ENCODE data around the gene C7orf33.

The C7orf33 gene

GRCh38 chr7:148626828-148627227, 36.3 kb downstream of the C7orf33 start:
- no peak for DNase-seq (ENCODE audit: low spot score)

- no peak for DNase-seq (ENCODE audit: low spot score)
Measured at GRCh38 chr7:148628011-148628410, 37.4 kb downstream of the C7orf33 start.

GRCh38 chr7:148630078-148630477, 39.5 kb downstream of the C7orf33 start:
- DNase-seq (ENCODE audit: low spot score): no peak

- no peak for DNase-seq (ENCODE audit: low spot score)
Measured at GRCh38 chr7:148633761-148634160, 43.2 kb downstream of the C7orf33 start.

GRCh38 chr7:148637094-148637493, 46.5 kb downstream of the C7orf33 start:
- DNase-seq (ENCODE audit: low spot score): no peak

- no peak for DNase-seq (ENCODE audit: low spot score)
Measured at GRCh38 chr7:148645898-148646297, 55.3 kb downstream of the C7orf33 start.

GRCh38 chr7:148650232-148650858, 59.8 kb downstream of the C7orf33 start:
- DNase-seq (ENCODE audit: low spot score): no peak

- DNase-seq (ENCODE audit: low spot score): no peak
Measured at GRCh38 chr7:148652773-148653172, 62.2 kb downstream of the C7orf33 start.

GRCh38 chr7:148657929-148658328, 67.4 kb downstream of the C7orf33 start:
- DNase-seq (ENCODE audit: low spot score): no peak

GRCh38 chr7:148661471-148661870, 70.9 kb downstream of the C7orf33 start:
- DNase-seq (ENCODE audit: low spot score): no peak

- DNase-seq (ENCODE audit: low spot score): no peak
Measured at GRCh38 chr7:148662646-148663045, 72.1 kb downstream of the C7orf33 start.

- DNase-seq (ENCODE audit: low spot score): no peak
Measured at GRCh38 chr7:148664324-148664723, 73.8 kb downstream of the C7orf33 start.

GRCh38 chr7:148665221-148665620, 74.7 kb downstream of the C7orf33 start:
- DNase-seq (ENCODE audit: low spot score): no peak
